H1 (cell line): Measurements from ENCODE around the gene TWNK.

Source experiments
- ATF3 ChIP-seq: IDR thresholded peaks from 2 replicates; pipeline ENCODE4 v1.6.1; 2011; ENCODE audit warnings: low read depth, mild to moderate bottlenecking, low read length; ENCODE audit not compliant: insufficient read depth
- BACH1 ChIP-seq: IDR thresholded peaks from 2 replicates; pipeline ENCODE4 v1.6.1; 2012; ENCODE audit warnings: low read length, improper control_type of control experiment
- CBX8 ChIP-seq: fragments of 300-800, 300-1000 bp; sonication (generic); IDR thresholded peaks from 2 replicates; pipeline ENCODE4 v1.7.1; 2016; ENCODE audit warnings: low read depth, low read length, borderline replicate concordance
- EZH2 ChIP-seq: fragments of 200-600 bp; sonication (generic); IDR thresholded peaks from 2 replicates; pipeline ENCODE4 v1.7.1; 2012; ENCODE audit warnings: low read depth, mild to moderate bottlenecking, moderate library complexity, low read length, inconsistent platforms; ENCODE audit not compliant: severe bottlenecking
- JUN ChIP-seq: IDR thresholded peaks from 2 replicates; pipeline ENCODE4 v1.6.1; 2011; ENCODE audit warnings: low read depth, mild to moderate bottlenecking, improper control_type of control experiment, low read length
- POLR2A ChIP-seq, 2 experiments: IDR thresholded peaks; 1 replicate in 1 of 2; 2 replicates in 1 of 2; pipeline ENCODE4 v1.6.1; 2011; ENCODE audit warnings: low read depth in 2 of 2, low read length in 2 of 2, mild to moderate bottlenecking in 2 of 2; ENCODE audit errors: control extremely low read depth in 1 of 2
- SAP30 ChIP-seq: fragments of 300-600 bp; sonication (generic); IDR thresholded peaks from 2 replicates; pipeline ENCODE4 v1.7.1; 2012; ENCODE audit warnings: low read length, moderate library complexity, mild to moderate bottlenecking, inconsistent platforms; ENCODE audit not compliant: insufficient read depth, insufficient replicate concordance
- SP4 ChIP-seq: IDR thresholded peaks from 2 replicates; pipeline ENCODE4 v1.6.1; 2012; ENCODE audit warnings: low read length, inconsistent platforms
- SUZ12 ChIP-seq: fragments of 200-600 bp; sonication (generic); IDR thresholded peaks from 2 replicates; pipeline ENCODE4 v1.6.1; 2012; ENCODE audit warnings: mild to moderate bottlenecking, inconsistent platforms, low read length, moderate library complexity, mixed read lengths
- TCF12 ChIP-seq: IDR thresholded peaks from 2 replicates; pipeline ENCODE4 v1.6.1; 2011; ENCODE audit warnings: low read depth, mild to moderate bottlenecking, low read length
- ZNF274 ChIP-seq: IDR thresholded peaks from 2 replicates; pipeline ENCODE4 v1.7.0; 2012; ENCODE audit warnings: low read length, borderline replicate concordance; ENCODE audit errors: extremely low read depth
- TF ChIP-seq, protein P1 (sequence below), 3 experiments: IDR thresholded peaks; 1 replicate in 2 of 3; 2 replicates in 1 of 3; pipeline versions ENCODE4 v1.5.1 to v1.6.1; 2011; ENCODE audit warnings: low read length in 3 of 3, mild to moderate bottlenecking in 3 of 3, inconsistent platforms in 2 of 3, low read depth in 1 of 3, moderate library complexity in 1 of 3; ENCODE audit not compliant: insufficient read depth in 1 of 3; ENCODE audit errors: control extremely low read depth in 1 of 3

- TF ChIP-seq BACH1 (no peak), EZH2 (no peak), CBX8 (no peak), ZNF274 (no peak), TCF12 (no peak), ATF3 (no peak), SUZ12 (no peak), POLR2A (IDR thresholded peaks at IDR 0.05; ENCODE audit: control extremely low read depth in 1 of 2, low read depth in 2 of 2, low read length in 2 of 2) (no peak), SAP30 (no peak), SP4 (no peak), JUN (no peak)
- TF ChIP-seq, protein P1, sequence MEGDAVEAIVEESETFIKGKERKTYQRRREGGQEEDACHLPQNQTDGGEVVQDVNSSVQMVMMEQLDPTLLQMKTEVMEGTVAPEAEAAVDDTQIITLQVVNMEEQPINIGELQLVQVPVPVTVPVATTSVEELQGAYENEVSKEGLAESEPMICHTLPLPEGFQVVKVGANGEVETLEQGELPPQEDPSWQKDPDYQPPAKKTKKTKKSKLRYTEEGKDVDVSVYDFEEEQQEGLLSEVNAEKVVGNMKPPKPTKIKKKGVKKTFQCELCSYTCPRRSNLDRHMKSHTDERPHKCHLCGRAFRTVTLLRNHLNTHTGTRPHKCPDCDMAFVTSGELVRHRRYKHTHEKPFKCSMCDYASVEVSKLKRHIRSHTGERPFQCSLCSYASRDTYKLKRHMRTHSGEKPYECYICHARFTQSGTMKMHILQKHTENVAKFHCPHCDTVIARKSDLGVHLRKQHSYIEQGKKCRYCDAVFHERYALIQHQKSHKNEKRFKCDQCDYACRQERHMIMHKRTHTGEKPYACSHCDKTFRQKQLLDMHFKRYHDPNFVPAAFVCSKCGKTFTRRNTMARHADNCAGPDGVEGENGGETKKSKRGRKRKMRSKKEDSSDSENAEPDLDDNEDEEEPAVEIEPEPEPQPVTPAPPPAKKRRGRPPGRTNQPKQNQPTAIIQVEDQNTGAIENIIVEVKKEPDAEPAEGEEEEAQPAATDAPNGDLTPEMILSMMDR (IDR thresholded peaks at IDR 0.05; ENCODE audit: control extremely low read depth in 1 of 3, insufficient read depth in 1 of 3, low read depth in 1 of 3, low read length in 3 of 3), result no peak
Observed at GRCh38 chr10:100981178-100981772, 6.1 kb upstream of the TWNK start.
